HG03095 (cell line): Measurements from ENCODE around the gene KNSTRN.

Experiments used
- ATAC-seq: cut with Tn5 transposase; IDR thresholded peaks from one replicate; pipeline ENCODE4 v1.9.1; 2021; ENCODE audit warnings: moderate library complexity; ENCODE audit not compliant: unreplicated experiment

KNSTRN gene, protein sequence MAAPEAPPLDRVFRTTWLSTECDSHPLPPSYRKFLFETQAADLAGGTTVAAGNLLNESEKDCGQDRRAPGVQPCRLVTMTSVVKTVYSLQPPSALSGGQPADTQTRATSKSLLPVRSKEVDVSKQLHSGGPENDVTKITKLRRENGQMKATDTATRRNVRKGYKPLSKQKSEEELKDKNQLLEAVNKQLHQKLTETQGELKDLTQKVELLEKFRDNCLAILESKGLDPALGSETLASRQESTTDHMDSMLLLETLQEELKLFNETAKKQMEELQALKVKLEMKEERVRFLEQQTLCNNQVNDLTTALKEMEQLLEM

DNA sequence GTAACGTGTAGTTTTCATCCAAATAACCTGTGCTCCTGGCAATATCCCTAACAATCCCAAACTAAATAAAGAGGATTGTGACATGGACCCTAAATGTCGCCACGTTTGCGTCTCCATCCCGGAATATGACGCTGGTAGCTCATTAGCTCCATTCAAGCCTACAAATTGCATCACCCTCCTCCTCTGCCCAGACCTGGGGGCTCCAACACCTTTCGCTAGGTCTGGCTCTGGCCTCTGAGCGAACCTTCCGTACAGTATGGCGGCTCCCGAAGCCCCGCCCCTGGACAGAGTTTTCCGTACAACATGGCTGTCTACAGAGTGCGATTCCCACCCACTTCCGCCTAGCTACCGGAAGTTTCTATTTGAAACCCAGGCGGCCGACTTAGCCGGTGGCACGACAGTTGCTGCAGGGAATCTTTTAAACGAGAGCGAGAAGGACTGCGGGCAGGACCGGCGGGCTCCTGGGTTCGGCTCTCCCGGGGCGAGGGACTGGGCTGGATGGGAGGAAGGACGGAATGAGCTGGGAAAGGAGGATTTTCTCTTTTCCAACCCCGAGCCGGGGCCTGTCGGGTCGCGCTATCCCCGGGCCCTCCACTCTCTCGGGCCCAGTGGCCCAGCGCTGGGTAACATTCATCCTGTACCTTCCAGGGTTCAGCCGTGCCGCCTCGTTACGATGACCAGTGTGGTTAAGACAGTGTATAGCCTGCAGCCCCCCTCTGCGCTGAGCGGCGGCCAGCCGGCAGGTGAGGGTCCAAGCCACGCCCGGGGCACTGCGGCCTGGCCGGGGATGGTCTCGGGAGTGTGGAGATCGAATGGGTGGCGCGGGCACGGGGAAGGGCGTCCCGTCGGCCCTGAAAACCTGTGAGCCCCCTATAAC is at the start of gene KNSTRN:
KNSTRN (plus strand) TSS at position 142 of the 877 bp plus-strand sequence; CDS start at position 257, 115 bp downstream.
- peak; percentile 91 for ATAC-seq

DNA sequence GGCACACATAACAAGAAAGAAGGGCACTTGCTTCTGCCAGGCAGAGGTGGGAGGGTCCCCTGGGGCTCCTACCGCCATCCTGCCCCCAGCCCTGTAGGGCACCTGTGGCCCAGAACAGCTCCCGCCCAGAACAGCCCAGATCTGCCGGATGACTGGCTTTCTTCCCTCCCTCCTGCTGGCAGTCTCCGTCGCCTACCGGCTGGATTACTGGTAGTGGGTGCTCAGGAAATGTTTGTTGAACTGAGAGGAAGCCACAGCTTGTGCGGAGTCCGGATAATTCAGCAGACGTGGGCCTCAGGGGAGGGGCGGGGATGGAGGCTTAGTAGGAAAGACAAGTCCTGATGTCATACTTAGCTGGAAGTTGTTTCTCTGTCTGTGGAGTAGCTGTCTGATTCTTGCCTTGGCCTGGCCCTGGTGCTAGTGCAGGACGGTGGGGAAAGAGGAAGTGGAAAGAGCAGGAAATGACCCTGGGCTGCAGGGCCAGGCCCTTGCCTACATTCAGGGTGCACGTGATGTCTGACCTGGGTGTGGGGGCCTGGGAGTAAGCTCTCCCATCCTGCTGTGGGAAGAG is 48.5 kb upstream of the KNSTRN start:
- no peak for ATAC-seq

DNA sequence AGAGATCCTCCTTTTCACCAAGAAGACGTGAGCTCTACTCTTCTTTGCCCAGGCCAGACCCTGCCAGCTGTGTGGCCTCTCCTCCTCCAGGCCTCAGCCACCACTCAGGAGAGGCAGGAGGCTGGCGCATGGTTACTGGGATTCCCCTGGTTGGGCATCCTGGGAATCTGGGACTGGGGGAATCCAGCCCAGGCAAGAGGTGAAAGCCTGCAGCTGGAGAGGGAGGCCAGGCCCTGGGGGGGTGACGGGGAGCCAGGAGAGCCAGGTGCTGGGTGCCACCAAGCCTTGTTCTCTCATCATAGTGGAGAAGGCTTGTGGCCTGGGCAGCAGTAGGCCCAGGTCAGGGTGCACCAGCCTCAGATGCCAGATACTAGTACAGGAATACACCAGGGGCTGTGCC is 48.0 kb upstream of the KNSTRN start:
- ATAC-seq, result no peak

DNA sequence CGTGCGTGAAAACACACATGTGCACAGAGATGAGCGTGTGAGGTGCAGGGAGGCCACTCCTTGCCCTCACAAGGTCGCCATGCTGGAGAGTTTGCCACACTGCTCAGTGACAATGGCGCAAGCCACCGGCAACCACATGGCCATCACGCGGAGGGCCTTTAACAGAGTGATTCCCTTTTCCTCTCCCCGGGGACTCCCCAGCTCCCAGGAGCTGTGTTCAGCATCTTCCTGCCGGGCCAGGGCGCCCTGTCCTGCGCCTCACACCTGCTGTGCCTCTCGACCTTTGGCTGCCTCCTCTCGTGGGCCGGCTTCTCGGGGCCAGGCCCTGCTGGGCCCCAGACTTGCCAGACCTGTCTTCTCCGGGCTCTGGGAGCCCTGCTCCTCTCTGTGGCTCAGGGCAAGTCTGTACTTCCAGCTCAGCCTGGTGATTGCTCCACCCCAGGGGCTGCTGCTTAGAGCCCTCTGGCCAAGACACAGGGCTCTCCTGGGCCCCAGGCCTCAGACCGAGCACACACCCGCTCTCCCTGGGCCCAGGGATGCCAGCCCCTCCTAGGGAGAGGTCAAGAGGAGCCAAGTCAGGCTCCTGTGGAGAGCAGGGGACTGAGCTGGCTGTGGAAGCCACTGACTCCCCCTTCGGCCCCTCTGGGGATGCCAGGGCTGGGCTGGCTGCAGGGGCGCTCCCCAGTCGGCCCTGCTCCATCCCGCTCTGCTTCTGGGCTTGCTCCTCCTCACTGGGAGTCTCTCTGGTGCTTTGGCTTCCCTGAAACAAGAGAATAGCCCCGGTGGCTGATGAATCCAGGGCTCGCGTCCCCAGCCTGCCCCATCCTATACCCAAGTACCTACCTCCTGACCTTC is 47.4 kb upstream of the KNSTRN start:
- no peak for ATAC-seq

DNA sequence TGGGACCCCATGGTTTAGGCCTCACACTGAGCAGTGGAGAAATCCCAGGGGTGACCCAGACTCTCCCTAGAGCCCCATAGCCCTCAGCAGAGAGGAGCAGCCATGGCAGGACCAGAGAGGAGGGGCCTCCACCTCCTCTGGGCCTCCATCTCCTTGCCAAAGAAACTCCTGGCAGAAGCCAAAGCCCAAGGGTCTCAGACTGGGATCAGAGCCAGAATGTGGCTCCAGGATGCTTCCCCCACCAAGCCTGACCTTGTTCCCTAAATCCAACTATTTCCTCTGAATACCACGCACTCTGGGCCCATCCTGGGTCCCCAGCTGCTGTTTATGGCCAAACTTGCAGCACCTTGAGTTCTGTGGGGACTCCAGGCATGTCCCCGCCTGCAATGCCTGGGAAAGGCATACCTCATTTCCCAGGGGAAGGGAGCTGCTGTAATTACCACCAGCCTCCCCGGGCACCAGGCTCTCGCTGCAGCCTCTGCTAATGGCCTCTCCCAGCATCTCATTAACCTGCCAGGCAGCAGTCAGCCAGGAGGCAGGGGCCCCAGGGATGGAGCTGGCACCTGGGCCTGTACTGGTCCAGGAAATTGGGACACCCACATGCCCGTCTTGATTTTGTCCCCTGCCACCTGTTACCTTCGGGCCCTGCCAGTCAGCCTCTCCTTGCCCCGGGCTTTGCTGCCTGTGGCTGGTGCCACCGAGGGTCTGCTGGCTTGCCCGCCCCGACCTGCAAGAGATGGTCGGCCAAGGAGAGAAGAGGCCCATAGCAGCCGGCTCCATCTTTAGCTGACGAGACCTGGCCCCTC is 46.4 kb upstream of the KNSTRN start:
- ATAC-seq, result no peak

DNA sequence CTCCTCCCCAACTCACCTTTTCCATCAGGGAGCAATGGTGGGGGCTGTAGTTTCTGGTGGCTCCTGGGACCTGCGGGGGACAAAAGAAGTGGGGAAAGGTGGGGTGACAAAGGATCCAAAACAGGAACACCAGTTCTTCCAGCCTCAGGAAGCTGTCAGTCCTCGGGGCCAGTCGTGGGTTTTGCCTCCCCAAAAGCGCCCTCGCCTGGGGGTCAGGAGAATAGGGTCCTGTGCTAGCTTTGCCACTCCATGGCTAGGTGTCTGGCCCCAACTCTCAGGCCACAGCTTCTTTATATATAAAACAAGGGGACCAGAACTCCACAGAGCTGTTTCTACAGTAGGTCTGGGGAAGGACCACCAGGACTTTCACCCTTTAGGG is 45.8 kb upstream of the KNSTRN start:
- no peak for ATAC-seq

DNA sequence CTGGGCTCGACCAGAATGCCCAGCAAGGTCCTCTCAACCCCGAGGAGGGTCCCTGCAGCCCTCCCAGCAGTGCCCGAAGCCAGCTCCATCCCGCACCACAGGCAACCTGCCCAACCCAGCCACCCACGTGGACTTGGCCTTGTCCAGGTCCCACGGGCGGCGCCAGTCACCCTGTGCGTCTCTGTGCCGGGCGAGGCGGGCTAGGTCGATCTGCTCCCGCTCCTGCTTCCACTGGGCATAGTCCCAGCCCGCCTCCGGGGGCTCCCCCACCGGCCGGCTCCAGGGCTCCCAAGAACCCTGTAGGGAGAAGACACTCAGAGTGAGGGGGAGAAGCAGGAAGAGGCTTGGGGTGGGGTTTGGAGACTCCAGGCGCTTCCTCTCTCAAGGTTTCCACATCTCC is 44.9 kb upstream of the KNSTRN start:
- ATAC-seq, result no peak

DNA sequence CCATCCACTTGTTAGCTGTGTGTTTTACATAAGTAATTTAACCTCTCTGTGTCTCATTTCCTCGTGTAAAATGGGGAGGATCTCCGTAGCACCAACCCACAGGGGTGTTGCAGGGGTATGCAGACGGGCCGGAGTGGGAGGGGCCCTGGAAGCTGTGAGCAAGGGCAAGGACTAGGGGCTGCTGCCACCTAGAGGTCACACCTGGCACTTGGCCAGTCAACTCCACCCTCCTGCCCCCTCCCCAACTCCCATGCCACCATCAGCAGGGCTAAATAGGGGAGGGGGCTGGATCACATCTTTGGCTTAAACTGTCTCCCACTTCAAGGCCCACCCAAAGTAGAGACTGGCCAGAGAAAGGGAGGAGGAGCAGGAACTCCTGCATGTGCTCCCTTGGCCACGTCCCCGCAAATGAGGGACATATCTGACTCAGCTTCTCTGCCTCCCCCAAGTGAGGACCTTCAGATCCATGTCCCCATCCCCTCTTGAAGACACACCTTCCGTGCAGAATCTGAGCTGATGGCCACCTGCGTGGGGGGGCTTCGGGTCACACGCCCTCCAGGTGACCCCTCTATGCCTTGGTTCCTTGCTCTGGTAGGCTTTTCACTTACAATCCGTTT is 44.4 kb upstream of the KNSTRN start:
- ATAC-seq, result no peak

DNA sequence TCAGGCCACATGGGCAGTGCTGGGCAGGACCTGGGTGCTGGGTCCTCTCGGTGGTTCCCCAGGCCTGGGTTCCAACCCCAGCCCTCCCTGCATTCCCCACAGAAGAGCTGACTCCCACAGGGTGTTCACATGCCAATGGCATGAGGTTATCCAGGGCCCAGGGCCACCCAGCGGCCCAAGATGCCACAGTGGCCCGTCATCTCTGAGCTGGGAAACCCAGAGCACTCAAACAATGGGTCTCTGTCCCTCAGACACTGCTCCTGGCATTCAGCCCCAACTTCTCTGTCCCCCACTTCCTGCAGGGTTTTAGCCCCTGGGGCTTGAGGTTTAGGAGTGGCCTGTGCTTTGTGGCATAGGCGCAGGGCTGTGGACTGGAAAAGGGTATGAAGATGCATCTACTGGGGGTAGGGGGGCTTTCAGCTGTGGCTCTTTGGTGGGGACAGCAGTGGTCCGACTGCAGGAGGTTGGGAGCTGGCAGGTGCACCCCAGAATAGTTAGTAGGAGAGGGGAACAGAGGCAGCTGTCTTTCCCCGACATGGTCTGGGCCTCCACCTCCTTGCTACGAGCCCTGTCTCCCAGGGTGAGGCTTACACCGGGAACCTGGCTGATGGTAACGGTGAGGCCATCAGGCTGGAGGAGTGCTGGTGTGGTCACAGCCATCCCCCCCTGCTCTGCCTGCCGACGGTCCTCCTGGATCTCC is 43.5 kb upstream of the KNSTRN start:
- no peak for ATAC-seq

DNA sequence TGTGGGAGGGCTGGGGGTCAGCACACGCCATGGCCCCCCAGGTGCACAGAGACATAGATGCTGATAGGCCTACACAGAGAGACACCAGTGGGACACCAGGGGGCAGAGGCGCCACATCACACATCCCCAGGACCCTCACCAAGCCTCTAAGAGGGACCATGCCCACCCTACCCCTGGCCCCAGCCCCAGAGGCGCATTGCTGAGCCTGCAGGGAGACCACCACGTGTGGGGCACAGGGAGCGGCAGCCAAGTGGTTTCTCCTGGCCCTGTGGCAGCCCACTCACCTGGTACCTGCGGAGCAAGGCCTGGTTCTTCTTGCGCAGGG is 42.9 kb upstream of the KNSTRN start:
- no peak for ATAC-seq

DNA sequence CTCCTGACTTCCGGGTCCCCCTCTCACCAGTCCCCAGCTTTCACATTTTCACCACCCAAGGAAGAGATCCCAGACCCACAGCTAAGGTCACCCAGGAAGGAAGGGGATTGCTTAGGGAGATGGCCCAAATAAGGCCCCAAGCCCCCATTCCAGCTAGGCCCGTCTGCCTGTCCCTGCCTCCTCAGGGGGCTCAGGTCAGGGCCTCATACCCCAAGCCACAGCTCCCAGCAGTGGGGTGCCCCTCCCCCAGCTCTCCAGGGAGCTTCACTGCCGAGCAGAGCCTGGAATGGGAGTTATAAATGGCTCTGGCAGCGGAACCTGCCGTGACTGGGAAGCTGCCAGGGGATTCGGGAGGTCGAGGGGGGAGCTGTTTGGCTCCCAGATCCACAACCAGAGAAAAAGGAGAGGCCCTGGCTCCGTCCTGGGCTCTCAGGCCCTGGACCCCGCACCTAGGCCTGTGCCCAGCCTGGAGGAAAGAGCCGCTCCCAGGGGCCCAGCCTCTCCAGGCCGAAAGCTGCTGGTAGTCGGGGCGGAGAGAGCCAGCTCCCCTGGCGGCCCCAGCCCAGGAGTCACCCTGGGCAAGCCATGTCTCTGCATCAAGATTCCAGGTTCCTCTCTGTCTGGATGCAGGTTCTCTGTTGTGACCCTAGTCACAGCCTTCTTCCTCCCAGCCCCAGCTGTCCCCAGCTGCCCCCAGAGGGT is 42.3 kb upstream of the KNSTRN start:
- ATAC-seq, result no peak

DNA sequence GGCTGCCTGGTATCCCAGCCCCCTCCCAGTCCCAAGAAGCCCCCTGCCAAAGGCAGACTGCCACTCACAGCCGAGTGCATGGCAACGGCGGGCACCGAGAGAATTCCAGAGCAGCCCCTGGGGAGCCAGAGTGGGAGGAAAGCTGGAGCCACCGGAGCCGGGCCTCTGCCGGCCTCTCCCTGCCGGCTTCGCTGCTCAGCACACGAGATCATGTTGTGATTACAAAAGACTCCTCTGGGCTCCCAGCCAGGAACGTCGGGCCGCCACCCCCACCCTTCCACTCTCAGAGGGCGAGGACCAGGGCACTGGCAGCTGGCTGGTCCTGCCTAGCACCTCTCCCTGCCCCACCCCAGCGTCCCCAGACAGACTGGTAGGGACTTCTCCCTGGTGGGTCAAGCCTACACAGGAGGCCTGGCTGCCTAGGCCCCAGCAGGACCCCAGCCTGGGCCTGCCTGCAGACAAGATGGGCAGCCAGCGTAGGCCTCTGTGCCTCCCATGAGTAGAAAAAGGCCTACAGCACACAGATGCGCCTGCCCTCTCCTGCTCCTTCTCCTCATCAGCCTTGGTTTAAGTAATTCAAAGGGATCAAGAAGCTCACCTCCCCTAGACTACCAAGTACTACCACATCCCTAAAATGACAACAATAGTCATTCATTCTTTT is 41.7 kb upstream of the KNSTRN start, which contains the start of gene CCDC9B:
CCDC9B (minus strand) TSS at position 200 of the 661 bp plus-strand sequence; CDS start at position 80, 120 bp downstream.
- ATAC-seq, result no peak

DNA sequence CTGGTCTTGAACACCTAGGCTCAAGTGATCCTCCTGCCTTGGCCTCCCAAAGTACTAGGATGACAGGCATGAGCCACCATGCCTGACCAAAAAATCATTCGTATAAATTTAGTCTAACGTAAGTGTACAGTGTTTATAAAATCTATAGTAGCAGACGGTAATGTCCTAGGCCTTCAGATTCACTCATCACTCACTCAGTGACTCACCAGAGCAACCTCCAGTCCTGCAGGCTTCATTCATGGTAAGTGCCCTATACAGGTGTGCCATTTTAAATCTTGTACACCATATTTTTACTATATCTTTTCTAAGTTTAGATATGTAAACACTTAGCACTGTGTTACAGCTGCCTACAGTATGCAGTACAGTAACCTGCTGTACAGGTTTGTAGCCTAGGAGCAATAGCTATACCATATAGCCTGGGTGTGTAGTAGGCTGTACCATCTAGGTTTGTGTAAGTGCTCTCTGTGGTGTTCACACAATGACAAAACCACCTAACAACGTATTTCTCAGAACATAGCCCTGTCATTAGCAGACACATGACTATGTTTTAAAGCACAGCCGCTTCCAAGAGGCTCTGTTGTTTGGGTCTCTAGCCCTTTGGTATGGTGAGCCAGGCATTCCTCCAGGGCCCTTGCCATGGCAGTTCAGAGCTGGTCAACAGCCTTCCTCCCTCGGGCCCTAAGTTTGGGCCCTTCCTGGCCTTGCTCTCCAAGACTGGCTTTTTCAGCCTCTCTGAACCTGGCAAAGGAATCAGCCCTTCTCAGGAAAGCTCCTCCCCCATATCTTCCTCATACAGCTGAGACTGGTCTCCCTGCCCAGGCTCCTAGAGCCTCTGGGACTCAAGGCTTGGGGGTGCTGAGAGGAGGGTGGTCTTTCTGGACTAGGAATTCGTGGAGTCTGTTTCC is 39.9 kb upstream of the KNSTRN start:
- ATAC-seq, result no peak

DNA sequence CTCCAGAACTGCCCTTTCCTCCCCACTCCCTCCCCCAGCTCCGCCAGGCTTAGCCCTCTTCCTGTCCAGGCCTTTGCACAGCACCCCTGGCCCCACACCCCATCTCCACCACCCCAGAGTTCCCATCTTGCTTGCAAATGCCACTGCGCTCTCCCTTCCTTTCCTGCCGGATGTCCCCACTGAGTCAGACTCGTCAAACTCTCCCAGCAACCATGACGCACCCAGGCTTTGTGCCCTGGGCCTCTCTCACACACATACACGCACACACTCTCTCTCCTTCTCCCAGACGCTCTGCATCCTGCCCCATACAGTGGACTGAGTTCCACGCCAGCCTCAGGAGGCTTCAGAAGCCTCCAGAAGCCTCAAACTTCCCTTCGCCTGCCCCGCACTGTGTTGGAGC is 39.0 kb upstream of the KNSTRN start:
- ATAC-seq, result no peak

DNA sequence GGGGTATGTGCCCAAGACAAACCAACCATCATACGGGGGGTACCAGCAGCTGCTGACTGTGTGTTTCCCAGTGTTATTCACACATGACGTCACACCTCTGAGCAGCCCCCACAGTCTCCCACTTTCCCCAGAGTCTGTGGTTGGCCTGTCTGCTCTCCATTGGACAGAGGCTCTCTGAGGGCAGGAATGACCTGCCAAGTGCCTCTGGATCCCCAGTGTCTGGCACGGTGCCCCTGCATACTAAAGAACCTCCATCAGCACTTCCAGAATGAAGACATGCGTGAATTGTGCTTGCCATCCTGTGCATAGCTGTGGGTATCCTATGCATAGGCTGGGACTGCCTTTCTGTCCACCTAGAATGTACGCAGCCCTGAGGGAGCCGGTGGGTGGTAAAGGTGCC is 38.3 kb upstream of the KNSTRN start:
- ATAC-seq, result no peak

DNA sequence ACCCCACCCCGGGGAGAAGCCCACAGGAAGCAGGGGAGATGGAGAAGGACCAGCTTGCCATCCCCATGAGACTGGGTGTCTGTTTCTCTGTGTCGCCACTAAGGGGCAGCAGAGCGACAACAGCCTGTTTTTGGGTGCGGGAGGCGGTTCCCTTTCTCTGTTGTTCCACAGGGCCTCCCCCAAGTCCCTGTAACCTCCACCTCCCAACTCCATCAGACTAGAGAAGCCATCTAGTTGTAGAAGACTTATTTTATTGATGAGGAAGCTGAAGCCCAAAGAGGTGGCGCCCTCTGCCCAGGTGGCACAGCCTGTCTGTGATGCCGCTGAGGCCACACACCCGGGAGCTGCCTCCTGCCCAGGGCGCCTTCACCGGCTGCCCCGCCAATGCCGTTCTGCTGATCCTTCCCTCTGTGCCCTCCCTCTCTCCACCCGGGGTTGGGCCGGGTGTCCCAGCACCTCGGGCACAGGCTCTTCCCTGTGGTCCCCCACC is 37.8 kb upstream of the KNSTRN start:
- ATAC-seq, result no peak
